ENCODE data around the gene WDCP.

GRCh38 chr2:24075259-24075658 is 28.1 kb upstream of the WDCP start:
- TF ChIP-seq, protein P1, sequence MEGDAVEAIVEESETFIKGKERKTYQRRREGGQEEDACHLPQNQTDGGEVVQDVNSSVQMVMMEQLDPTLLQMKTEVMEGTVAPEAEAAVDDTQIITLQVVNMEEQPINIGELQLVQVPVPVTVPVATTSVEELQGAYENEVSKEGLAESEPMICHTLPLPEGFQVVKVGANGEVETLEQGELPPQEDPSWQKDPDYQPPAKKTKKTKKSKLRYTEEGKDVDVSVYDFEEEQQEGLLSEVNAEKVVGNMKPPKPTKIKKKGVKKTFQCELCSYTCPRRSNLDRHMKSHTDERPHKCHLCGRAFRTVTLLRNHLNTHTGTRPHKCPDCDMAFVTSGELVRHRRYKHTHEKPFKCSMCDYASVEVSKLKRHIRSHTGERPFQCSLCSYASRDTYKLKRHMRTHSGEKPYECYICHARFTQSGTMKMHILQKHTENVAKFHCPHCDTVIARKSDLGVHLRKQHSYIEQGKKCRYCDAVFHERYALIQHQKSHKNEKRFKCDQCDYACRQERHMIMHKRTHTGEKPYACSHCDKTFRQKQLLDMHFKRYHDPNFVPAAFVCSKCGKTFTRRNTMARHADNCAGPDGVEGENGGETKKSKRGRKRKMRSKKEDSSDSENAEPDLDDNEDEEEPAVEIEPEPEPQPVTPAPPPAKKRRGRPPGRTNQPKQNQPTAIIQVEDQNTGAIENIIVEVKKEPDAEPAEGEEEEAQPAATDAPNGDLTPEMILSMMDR (IDR thresholded peaks at IDR 0.05), result no peak
- TF ChIP-seq POLR2A (IDR thresholded peaks at IDR 0.05), result no peak
- TF ChIP-seq EP300 (IDR thresholded peaks at IDR 0.05), result no peak

Data from tibial nerve (tissue), 4 donors.